ENCODE results near the gene TNS1. TPM values are rescaled to one million over a fixed set of nuclear protein-coding genes. Genes with fewer than 3 reads are reported as not detected.

TNS1 gene
- total RNA-seq, 1 donor from 2014 or later: 54.5 TPM

- no peaks in the 10 kb centered on the region for H3K36me3 ChIP-seq (ENCODE audit: control insufficient read depth, insufficient read depth, low read length)
- DNase-seq (ENCODE audit: low read depth): no peak
- TF ChIP-seq CTCF (IDR thresholded peaks at IDR 0.05; ENCODE audit: insufficient read depth, low read length, poor library complexity, severe bottlenecking): no peak
- no peaks in the 10 kb centered on the region for H3K27me3 ChIP-seq (ENCODE audit: control insufficient read depth, insufficient read depth, low read length)
- no peak overlapping the region for H3K4me3 ChIP-seq (ENCODE audit: low read depth, low read length)
These were observed 21.6 kb downstream of the TNS1 start for GRCh38 chr2:217981084-217981730.

- DNase-seq (ENCODE audit: low read depth): no peak
- Histone ChIP-seq H3K27me3 (ENCODE audit: control insufficient read depth, insufficient read depth, low read length) (no peaks in the 10 kb centered on the region), H3K36me3 (ENCODE audit: control insufficient read depth, insufficient read depth, low read length) (no peaks in the 10 kb centered on the region), H3K4me3 (ENCODE audit: low read depth, low read length) (no peak overlapping the region)
- TF ChIP-seq CTCF (IDR thresholded peaks at IDR 0.05; ENCODE audit: insufficient read depth, low read length, poor library complexity, severe bottlenecking): no peak
These were observed 22.2 kb downstream of the TNS1 start for GRCh38 chr2:217980591-217980990.

GRCh38 chr2:217980036-217980435 lies 22.8 kb downstream of the TNS1 start:
- TF ChIP-seq CTCF (IDR thresholded peaks at IDR 0.05; ENCODE audit: insufficient read depth, low read length, poor library complexity, severe bottlenecking): no peak
- no peak for DNase-seq (ENCODE audit: low read depth)
- no peaks in the 10 kb centered on the region for H3K27me3 ChIP-seq (ENCODE audit: control insufficient read depth, insufficient read depth, low read length)
- no peaks in the 10 kb centered on the region for H3K36me3 ChIP-seq (ENCODE audit: control insufficient read depth, insufficient read depth, low read length)
- no peak overlapping the region for H3K4me3 ChIP-seq (ENCODE audit: low read depth, low read length)

- Histone ChIP-seq H3K4me3 (ENCODE audit: low read depth, low read length) (peak overlapping the region; percentile 50), H3K36me3 (ENCODE audit: control insufficient read depth, insufficient read depth, low read length) (no peaks in the 10 kb centered on the region), H3K27me3 (ENCODE audit: control insufficient read depth, insufficient read depth, low read length) (no peaks in the 10 kb centered on the region)
- TF ChIP-seq CTCF (IDR thresholded peaks at IDR 0.05; ENCODE audit: insufficient read depth, low read length, poor library complexity, severe bottlenecking): no peak
- DNase-seq (ENCODE audit: low read depth): no peak
These were observed 23.5 kb downstream of the TNS1 start for GRCh38 chr2:217979151-217979811.

- Histone ChIP-seq H3K36me3 (ENCODE audit: control insufficient read depth, insufficient read depth, low read length) (no peaks in the 10 kb centered on the region), H3K4me3 (ENCODE audit: low read depth, low read length) (peak overlapping the region; percentile 50), H3K27me3 (ENCODE audit: control insufficient read depth, insufficient read depth, low read length) (no peaks in the 10 kb centered on the region)
- no peak for DNase-seq (ENCODE audit: low read depth)
- no peak for TF ChIP-seq CTCF (IDR thresholded peaks at IDR 0.05; ENCODE audit: insufficient read depth, low read length, poor library complexity, severe bottlenecking)
These were observed 24.2 kb downstream of the TNS1 start for GRCh38 chr2:217978536-217979150.

Measured in kidney epithelial cell (primary cell).